VCaP (cell line): ENCODE data around the gene FAM78A.
"Not testable (repeated sequence)": the region's sequence is repeated elsewhere in the genome, so short reads cannot be mapped to it uniquely, and the experiment has no call there.

Source experiments
- H3K27ac ChIP-seq: fragments of 450-650 bp; 2 replicates; pipeline ENCODE4 v1.5.1; 2017
- TF ChIP-seq, protein P1 (sequence below): fragments of 450-650 bp; conservative IDR thresholded peaks from 2 replicates; pipeline ENCODE4 v1.5.1; 2017; ENCODE audit warnings: mild to moderate bottlenecking, moderate library complexity

Gene FAM78A

DNA sequence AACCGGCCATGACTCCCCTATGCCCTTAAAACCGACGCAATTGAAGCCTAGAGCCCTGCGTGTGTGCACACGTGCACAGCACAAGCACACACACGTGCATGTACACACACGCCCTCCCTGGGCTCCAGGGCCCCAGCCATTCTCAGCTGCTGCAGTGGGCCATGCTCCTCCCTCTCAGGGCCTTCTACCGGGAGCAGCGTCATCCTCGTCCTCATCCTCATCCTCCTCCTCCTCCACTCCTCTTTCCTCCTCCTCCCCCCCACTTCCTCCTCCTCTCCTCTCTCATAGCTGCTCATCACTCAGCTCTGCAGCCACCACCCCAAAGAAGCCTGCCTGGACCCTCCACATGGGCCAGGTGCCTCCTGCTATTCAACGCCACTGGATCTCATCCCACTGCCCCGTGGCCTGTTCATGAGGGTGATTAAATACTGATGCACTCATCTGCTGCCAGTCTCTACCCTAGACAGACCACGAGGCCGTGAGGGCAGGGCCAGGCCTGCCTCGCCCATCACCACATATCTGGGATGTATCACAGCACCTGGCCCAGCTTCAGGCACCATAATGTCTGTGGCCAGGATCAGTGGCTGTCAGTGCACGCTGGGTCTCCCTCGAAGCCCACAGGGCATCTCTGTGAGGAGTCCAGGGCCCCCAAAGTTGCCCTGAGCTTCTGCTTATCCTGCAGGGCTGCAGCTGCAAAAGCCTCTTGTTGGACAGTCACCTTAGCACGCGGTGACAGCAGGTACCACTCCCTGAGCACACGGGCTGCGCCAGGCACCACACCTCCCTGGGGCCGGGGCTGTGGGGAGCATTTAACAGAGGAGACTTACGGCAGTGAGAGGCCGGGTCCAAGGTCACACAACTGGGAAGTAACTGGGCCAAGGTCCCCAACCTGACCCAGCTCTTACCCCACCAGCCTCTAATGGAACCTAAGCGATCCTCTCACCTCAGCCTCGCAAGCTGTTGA lies 9.8 kb downstream of the FAM78A start:
- no peak overlapping the region for H3K27ac ChIP-seq
- TF ChIP-seq, protein P1, sequence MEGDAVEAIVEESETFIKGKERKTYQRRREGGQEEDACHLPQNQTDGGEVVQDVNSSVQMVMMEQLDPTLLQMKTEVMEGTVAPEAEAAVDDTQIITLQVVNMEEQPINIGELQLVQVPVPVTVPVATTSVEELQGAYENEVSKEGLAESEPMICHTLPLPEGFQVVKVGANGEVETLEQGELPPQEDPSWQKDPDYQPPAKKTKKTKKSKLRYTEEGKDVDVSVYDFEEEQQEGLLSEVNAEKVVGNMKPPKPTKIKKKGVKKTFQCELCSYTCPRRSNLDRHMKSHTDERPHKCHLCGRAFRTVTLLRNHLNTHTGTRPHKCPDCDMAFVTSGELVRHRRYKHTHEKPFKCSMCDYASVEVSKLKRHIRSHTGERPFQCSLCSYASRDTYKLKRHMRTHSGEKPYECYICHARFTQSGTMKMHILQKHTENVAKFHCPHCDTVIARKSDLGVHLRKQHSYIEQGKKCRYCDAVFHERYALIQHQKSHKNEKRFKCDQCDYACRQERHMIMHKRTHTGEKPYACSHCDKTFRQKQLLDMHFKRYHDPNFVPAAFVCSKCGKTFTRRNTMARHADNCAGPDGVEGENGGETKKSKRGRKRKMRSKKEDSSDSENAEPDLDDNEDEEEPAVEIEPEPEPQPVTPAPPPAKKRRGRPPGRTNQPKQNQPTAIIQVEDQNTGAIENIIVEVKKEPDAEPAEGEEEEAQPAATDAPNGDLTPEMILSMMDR, result no peak

DNA sequence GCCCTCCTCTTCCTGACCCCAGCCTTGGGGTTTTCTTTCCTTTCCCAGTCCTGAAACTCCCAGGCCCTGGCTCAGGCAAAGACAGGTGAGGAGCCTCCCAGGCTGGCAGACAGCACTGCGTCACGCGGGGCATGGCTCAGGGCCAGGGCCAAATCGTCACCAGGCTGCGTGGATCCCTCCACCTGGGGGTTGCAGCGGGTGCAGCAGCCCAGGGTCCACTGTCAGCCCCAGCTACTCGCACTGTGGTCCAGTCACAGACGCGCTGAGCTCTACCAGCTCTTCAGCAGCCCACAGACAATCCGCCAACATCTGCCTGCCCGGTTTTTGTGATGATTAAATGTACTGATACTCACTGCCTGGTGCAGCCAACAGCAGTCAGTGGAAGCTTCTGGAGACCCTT lies 12.1 kb downstream of the FAM78A start:
- TF ChIP-seq, protein P1, result no peak
- no peak overlapping the region for H3K27ac ChIP-seq

DNA sequence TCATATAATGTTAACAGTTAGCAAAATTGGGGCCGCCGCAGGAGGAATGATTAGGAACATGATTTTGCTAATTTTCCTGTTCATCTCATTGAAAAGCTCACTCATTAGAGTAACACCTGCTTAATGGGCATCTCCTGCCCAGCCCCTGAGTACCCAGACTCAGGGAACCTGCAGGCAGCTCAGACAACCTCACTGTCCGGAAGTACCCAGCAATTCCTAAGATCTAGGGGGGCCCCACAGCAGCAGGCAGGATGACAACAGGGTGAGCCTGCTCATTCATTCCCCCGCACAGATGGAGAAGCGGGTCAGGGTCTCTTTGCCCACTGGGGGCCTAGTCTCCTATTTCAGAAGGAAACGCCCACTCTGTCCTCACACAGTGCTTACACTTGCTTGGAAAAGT lies 12.6 kb downstream of the FAM78A start:
- TF ChIP-seq, protein P1, result no peak
- H3K27ac ChIP-seq, result no peak overlapping the region

DNA sequence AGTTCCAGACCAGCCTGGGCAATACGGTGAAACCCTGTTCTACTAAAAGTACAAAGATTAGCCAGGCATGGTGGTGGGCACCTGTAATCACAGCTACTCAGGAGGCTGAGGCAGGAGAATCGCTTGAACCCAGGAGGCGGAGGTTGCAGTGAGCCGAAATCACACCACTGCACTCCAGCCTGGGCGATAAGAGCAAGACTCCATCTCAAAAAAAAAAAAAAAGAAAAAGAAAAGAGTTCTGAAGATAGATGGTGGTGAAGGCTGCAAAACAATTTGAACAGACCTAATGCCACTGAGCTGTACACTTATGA lies 13.3 kb downstream of the FAM78A start:
- not testable (repeated sequence) for H3K27ac ChIP-seq

DNA sequence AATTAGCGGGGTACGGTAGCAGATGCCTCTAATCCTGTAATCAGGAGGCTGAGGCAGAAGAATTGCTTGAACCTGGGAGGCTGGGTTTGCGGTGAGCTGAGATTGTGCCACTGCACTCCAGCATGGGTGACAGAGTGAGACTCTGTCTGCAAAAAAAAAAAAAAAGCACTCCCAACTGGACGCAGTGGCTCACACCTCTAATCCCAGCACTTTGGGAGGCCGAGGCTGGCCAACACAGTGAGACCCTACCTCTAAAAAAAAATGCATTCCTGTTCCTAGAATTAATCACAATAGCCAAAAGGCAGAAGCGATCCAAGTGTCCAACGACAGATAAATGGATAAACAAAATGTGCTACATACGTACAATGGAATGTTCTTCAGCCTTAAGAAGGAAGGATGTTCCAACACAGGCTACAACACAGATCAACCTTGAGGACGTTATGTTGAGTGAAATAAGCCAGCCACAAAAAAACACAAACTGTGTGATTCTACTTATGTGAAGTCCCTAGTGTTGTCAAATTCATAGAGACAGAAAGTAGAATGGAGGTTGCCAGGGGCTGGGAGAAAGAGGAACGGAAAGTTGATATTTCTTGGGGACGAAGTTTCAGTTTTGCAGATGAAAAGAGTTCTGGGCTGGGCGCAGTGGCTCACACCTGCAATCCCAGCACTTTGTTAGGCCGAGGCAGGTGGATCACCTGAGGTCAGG lies 13.8 kb downstream of the FAM78A start:
- TF ChIP-seq, protein P1, result no peak
- H3K27ac ChIP-seq, result no peak overlapping the region

DNA sequence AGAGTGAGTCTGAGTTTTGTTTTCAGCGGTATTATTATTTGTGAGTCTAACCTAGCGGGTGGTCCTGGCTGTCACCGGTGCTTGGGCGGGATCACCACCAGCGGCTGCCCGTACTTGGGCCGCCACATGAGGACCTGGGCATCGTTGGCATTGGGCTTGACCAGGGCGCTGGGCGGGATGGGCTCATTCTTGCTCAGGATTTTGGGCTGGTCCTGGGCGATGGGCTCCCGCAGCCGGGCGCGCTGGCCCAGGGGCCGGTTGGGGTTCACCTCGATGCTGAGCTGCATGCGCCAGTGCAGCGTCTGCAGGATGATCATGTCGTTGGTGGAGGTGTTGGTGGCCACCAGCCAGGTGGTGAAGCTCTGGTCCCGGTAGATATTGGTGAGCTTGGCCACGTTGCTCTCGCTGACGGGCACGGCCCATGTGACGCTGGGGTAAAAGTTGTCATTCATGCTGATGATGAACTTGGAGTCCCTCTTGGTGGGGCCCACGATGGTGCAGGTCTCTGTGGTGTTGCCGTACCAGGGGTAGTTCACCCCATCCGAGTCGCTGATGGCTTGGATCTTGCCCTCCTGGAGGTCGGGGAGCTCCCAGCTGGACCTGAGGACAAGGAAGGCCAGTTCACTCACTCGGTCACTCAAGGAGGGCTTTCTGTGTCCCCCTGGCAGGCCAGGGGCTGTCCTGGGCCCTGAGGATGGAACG lies 15.4 kb downstream of the FAM78A start:
- TF ChIP-seq, protein P1, result no peak
- no peak overlapping the region for H3K27ac ChIP-seq

DNA sequence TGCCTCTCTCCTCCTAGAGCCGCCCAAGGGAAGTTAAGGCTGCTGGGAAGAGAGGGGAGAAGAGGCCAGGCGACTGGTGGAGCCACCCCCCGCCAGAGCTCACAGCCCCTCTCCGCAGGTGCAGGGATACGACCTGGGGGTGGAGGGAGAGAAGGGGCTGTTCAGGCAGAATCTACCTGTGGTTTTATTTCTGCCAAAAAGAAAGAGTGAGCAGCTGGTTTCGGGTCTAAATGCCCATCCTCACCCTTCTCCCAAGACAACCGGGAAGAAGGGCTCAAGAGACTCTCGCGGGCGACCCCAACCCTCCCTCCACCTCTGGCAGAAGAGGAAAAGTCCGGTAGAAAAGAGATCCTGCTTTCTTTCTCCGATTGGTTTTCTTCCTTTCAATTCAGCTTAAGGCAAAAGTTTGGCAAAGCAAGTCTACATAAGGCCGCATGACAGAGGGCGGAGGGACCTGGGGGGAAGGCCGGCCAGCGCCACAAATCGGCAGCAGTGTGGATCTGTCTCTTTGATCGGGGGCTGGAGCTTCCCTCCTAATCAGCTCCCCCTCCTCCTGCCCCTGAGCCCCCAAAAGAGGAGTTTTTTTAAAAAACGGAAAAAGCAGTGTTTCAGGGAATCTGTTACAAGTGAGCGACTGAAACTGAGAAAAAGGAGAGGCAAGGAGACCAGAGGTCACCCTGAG lies 16.3 kb downstream of the FAM78A start:
- TF ChIP-seq, protein P1, result no peak

More for the DNA sequence above, 16.3 kb downstream of the FAM78A start:
- no peak overlapping the region for H3K27ac ChIP-seq
